Measurements from ENCODE around the gene EIF3I. TPM values are rescaled to one million over a fixed set of nuclear protein-coding genes. Genes with fewer than 3 reads are reported as not detected.
A peak's percentile ranks its signal among the peaks of the same experiment; 100 is the strongest.

EIF3I gene
- total RNA-seq (2012; rRNA removed), result 348 and 369 TPM in 2 replicates

DNA sequence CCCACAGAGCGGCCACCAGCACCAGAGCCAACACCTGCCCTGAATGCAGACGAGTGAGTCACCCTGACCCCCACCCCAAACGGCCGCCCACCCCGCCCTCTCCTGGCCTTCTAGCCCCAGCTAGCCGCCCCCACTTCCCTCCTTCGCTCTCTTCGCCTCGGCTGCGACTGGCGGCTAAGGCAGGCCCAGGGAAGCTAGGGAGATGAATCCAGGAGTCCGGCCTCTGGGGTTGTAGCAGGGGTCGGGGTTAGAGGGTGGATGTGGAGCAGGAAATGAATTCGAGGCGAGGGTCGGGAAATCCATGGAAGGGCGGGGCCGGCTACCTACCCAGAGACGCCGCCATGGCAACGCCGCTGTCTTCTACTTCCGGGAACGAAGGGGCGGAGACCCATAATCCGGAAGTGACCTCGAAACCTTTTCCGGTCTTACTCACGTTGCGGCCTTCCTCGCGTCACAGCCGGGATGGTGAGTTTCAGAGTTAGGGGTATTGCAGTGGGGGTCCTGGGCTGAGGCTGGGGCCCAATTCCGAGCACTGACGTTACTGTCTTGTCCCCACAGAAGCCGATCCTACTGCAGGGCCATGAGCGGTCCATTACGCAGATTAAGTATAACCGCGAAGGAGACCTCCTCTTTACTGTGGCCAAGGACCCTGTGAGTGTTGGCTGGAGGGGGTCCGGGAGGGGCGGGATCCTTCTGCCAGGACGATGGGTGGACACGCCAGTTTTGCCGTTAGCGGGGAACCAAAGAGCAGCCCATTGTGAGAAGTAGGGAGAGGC is at the start of gene EIF3I, which contains the start of gene TMEM234:
Gene EIF3I, plus strand, starts transcription at position 428 of the 776 bp plus-strand sequence. Its CDS starts 35 bp downstream, at position 463.
Gene TMEM234, minus strand, starts transcription at position 374 of the 776 bp plus-strand sequence. Its CDS starts 31 bp downstream, at position 343.
- Histone ChIP-seq H3K9ac (ENCODE audit: low read depth, low read length) (peak within 1 kb of the TSS; percentile 99), H3K4me3 (ENCODE audit: low read length) (peak within 1 kb of the TSS; percentile 88), H3K36me3 (ENCODE audit: insufficient read depth, low read length) (peaks cover 25% of the 10 kb centered on the region), H3K27me3 (ENCODE audit: control insufficient read depth, insufficient read depth, low read length) (no peaks in the 10 kb centered on the region), H3K4me1 (ENCODE audit: control insufficient read depth, insufficient read depth, low read length) (peaks cover 27% of the 10 kb centered on the region), H3K4me2 (ENCODE audit: low read length) (peak within 1 kb of the TSS; percentile 96), H3K9me3 (replicated peaks; ENCODE audit: low read length) (no peaks in the 10 kb centered on the region)

GRCh38 chr1:32172621-32173245 is 49.5 kb upstream of the EIF3I start:
- H3K27me3 ChIP-seq (ENCODE audit: control insufficient read depth, insufficient read depth, low read length), result no peaks in the 10 kb centered on the region
- H3K9me3 ChIP-seq (replicated peaks; ENCODE audit: low read length), result no peaks in the 10 kb centered on the region
- no peak overlapping the region for H3K4me3 ChIP-seq (ENCODE audit: low read length)
- H3K4me2 ChIP-seq (ENCODE audit: low read length), result peak overlapping the region; percentile 21
- H3K9ac ChIP-seq (ENCODE audit: low read depth, low read length), result no peak overlapping the region
- peaks cover 7% of the 10 kb centered on the region for H3K4me1 ChIP-seq (ENCODE audit: control insufficient read depth, insufficient read depth, low read length)
- peaks cover 60% of the 10 kb centered on the region for H3K36me3 ChIP-seq (ENCODE audit: insufficient read depth, low read length)

DNA sequence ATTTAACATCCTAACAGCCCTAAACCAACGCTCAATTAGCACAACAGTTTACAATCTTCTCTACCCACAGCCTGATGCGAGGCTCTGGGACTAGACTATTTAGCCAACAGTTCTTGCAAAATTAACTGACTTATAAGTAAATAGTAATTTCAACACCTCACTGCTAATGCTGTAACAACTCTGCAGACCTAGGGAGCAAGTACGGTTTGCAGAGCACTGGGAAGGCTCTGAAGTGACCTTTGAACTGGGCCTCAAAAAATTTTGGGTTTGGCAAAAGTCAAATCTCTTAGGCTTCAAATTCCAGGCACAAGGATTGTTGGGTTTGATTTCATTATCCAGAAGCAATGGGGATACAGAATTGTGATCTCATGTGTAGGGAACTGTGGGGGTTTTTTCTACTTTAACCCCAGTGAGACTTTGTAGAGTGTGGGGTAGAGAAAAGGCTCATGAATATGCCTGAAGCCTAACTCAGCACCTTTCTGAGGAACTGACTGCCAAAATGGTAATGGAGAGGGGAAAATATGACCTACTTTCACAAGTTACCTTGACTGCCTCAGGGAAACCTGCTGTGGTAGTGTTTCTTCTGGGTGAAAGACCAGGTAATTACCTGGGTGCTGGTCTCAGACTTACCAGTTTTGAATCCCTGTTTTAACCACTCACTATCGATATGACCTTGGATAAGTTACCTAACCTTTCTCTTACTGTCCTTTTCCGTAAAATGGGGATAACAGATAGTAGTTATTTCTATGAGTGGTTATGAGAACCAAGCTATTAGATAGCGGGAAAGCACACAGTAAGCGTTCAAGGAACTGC is 43.6 kb upstream of the EIF3I start:
- Histone ChIP-seq H3K9ac (ENCODE audit: low read depth, low read length) (peak overlapping the region; percentile 96), H3K4me2 (ENCODE audit: low read length) (peak overlapping the region; percentile 88), H3K4me1 (ENCODE audit: control insufficient read depth, insufficient read depth, low read length) (peaks cover 21% of the 10 kb centered on the region), H3K27me3 (ENCODE audit: control insufficient read depth, insufficient read depth, low read length) (no peaks in the 10 kb centered on the region), H3K36me3 (ENCODE audit: insufficient read depth, low read length) (peaks cover 20% of the 10 kb centered on the region), H3K9me3 (replicated peaks; ENCODE audit: low read length) (no peaks in the 10 kb centered on the region), H3K4me3 (ENCODE audit: low read length) (peak overlapping the region; percentile 76)

GRCh38 chr1:32179193-32179442 is 43.1 kb upstream of the EIF3I start:
- Histone ChIP-seq H3K4me1 (ENCODE audit: control insufficient read depth, insufficient read depth, low read length) (peaks cover 21% of the 10 kb centered on the region), H3K9me3 (replicated peaks; ENCODE audit: low read length) (no peaks in the 10 kb centered on the region), H3K27me3 (ENCODE audit: control insufficient read depth, insufficient read depth, low read length) (no peaks in the 10 kb centered on the region), H3K9ac (ENCODE audit: low read depth, low read length) (peak overlapping the region; percentile 96), H3K36me3 (ENCODE audit: insufficient read depth, low read length) (peaks cover 18% of the 10 kb centered on the region), H3K4me2 (ENCODE audit: low read length) (peak overlapping the region; percentile 88), H3K4me3 (ENCODE audit: low read length) (peak overlapping the region; percentile 76)

DNA sequence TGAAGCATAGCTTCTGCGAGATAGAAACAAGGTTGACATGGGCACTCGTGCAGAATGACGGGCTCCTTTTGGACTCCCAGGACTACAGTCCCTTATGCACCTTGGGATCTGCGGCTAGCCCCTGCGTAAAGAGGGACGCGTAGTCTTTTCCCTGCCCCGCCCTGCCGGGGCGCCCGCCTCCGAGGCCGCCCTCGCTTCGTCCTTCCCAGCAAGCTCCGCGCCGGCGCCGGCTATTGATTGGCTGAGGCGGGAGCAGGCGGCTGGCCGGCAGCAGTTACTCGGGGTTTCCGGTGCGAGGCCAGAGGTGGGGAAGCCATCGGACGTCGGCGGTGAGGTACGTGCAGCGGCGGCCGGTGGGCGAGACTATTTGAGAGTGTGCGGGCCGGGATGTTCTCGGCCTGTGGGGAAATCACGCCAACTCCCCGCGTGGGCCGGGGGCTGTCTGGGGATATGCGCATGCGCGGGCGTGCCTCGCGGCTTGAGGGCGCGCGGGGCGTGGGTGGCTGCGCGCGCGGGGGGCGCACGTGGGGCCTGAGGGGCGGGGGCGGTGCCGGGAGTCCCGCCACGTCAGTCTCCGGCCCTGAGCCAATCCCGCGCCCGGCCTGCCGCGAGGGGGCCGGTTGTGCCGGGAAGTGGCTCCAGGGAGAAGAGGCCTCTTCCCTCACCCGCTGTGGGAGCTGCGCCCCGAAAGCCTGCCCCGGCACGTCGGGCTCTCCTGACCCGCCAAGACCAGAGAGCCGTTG is 42.6 kb upstream of the EIF3I start, which contains the start of gene TXLNA:
Gene TXLNA, plus strand, starts transcription at position 233 of the 743 bp plus-strand sequence. CDS start 671 bp downstream, outside the sequence.
- peaks cover 25% of the 10 kb centered on the region for H3K4me1 ChIP-seq (ENCODE audit: control insufficient read depth, insufficient read depth, low read length)
- peak within 1 kb of the TSS; percentile 76 for H3K4me3 ChIP-seq (ENCODE audit: low read length)
- H3K27me3 ChIP-seq (ENCODE audit: control insufficient read depth, insufficient read depth, low read length), result no peaks in the 10 kb centered on the region
- H3K9me3 ChIP-seq (replicated peaks; ENCODE audit: low read length), result no peaks in the 10 kb centered on the region
- peaks cover 18% of the 10 kb centered on the region for H3K36me3 ChIP-seq (ENCODE audit: insufficient read depth, low read length)
- peak within 1 kb of the TSS; percentile 88 for H3K4me2 ChIP-seq (ENCODE audit: low read length)
- peak within 1 kb of the TSS; percentile 96 for H3K9ac ChIP-seq (ENCODE audit: low read depth, low read length)

- H3K4me3 ChIP-seq (ENCODE audit: low read length), result peak overlapping the region; percentile 76
- peaks cover 24% of the 10 kb centered on the region for H3K36me3 ChIP-seq (ENCODE audit: insufficient read depth, low read length)
- H3K4me2 ChIP-seq (ENCODE audit: low read length), result peak overlapping the region; percentile 88
- H3K4me1 ChIP-seq (ENCODE audit: control insufficient read depth, insufficient read depth, low read length), result peaks cover 28% of the 10 kb centered on the region
- H3K27me3 ChIP-seq (ENCODE audit: control insufficient read depth, insufficient read depth, low read length), result no peaks in the 10 kb centered on the region
- H3K9ac ChIP-seq (ENCODE audit: low read depth, low read length), result peak overlapping the region; percentile 96
- no peaks in the 10 kb centered on the region for H3K9me3 ChIP-seq (replicated peaks; ENCODE audit: low read length)
These were observed 41.8 kb upstream of the EIF3I start for GRCh38 chr1:32180186-32181060.

GRCh38 chr1:32181065-32181464 is 41.1 kb upstream of the EIF3I start:
- Histone ChIP-seq H3K9me3 (replicated peaks; ENCODE audit: low read length) (no peaks in the 10 kb centered on the region), H3K36me3 (ENCODE audit: insufficient read depth, low read length) (peaks cover 28% of the 10 kb centered on the region), H3K4me3 (ENCODE audit: low read length) (peak overlapping the region; percentile 76), H3K4me2 (ENCODE audit: low read length) (peak overlapping the region; percentile 88), H3K27me3 (ENCODE audit: control insufficient read depth, insufficient read depth, low read length) (no peaks in the 10 kb centered on the region), H3K4me1 (ENCODE audit: control insufficient read depth, insufficient read depth, low read length) (peaks cover 28% of the 10 kb centered on the region), H3K9ac (ENCODE audit: low read depth, low read length) (peak overlapping the region; percentile 96)

DNA sequence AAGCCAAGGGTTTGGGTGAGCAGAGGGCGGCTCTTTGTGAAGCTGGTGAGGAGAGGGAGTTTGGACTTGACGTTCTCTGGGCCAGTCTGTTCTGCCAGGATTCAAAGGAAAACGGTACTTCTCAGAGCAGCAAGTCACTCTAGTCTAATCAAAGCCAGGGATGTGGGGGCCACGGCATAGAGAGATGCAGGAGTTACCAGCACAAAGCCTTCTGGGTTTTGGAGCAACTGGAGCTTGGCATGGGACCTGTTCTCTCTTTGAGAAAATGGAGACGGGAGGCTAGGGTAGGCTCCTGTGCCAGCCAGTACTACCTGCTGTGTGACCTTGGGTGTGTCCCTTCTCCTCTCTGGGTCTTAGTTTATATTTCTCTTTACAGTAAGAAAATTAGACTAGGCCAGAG is 40.6 kb upstream of the EIF3I start:
- H3K36me3 ChIP-seq (ENCODE audit: insufficient read depth, low read length), result peaks cover 33% of the 10 kb centered on the region
- peak overlapping the region; percentile 76 for H3K4me3 ChIP-seq (ENCODE audit: low read length)
- peak overlapping the region; percentile 88 for H3K4me2 ChIP-seq (ENCODE audit: low read length)
- H3K9me3 ChIP-seq (replicated peaks; ENCODE audit: low read length), result no peaks in the 10 kb centered on the region
- no peaks in the 10 kb centered on the region for H3K27me3 ChIP-seq (ENCODE audit: control insufficient read depth, insufficient read depth, low read length)
- H3K4me1 ChIP-seq (ENCODE audit: control insufficient read depth, insufficient read depth, low read length), result peaks cover 28% of the 10 kb centered on the region
- H3K9ac ChIP-seq (ENCODE audit: low read depth, low read length), result peak overlapping the region; percentile 96

DNA sequence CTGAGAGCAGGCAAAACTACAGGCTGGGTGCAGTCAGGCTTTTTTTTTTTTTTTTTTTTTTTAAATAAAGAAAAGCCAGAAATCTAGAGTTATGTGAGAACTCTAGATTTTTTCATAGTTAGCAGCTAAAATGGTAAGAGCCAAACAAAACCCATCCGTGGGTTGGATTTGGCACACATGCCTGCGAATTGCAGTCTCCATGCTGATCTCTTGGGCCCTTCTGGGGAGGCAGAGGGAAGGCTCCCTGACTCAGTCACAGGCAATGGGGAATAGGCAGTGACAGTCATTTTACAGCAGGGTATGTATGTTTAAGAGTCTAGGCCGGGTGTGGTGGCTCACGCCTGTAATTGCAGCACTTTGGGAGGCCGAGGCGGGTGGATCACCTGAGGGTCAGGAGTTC is 40.1 kb upstream of the EIF3I start:
- Histone ChIP-seq H3K9me3 (replicated peaks; ENCODE audit: low read length) (no peaks in the 10 kb centered on the region), H3K4me3 (ENCODE audit: low read length) (peak overlapping the region; percentile 76), H3K4me1 (ENCODE audit: control insufficient read depth, insufficient read depth, low read length) (peaks cover 28% of the 10 kb centered on the region), H3K27me3 (ENCODE audit: control insufficient read depth, insufficient read depth, low read length) (no peaks in the 10 kb centered on the region), H3K9ac (ENCODE audit: low read depth, low read length) (peak overlapping the region; percentile 96), H3K36me3 (ENCODE audit: insufficient read depth, low read length) (peaks cover 38% of the 10 kb centered on the region), H3K4me2 (ENCODE audit: low read length) (peak overlapping the region; percentile 88)

GRCh38 chr1:32184650-32185049 is 37.6 kb upstream of the EIF3I start:
- H3K4me1 ChIP-seq (ENCODE audit: control insufficient read depth, insufficient read depth, low read length), result peaks cover 21% of the 10 kb centered on the region
- peak overlapping the region; percentile 9 for H3K4me2 ChIP-seq (ENCODE audit: low read length)
- no peaks in the 10 kb centered on the region for H3K27me3 ChIP-seq (ENCODE audit: control insufficient read depth, insufficient read depth, low read length)
- no peaks in the 10 kb centered on the region for H3K9me3 ChIP-seq (replicated peaks; ENCODE audit: low read length)
- peaks cover 63% of the 10 kb centered on the region for H3K36me3 ChIP-seq (ENCODE audit: insufficient read depth, low read length)
- no peak overlapping the region for H3K9ac ChIP-seq (ENCODE audit: low read depth, low read length)
- H3K4me3 ChIP-seq (ENCODE audit: low read length), result no peak overlapping the region

Data from skeletal muscle satellite cell (primary cell).